Spleen (tissue), 7 donors: ENCODE measurements around the gene ARHGAP24.
"Not testable (repeated sequence)": the region's sequence is repeated elsewhere in the genome, so short reads cannot be mapped to it uniquely, and the experiment has no call there.

Experiments
- CTCF ChIP-seq, 11 experiments: fragments of 200-600 bp in 7 of 11; fragments of 450-650 bp in 4 of 11; sonication (generic) in 4 of 11; IDR thresholded peaks in 8 of 11; conservative IDR thresholded peaks in 3 of 11; 1 replicate in 7 of 11; 2 replicates in 4 of 11; pipeline versions ENCODE4 v1.4.0 to v1.8.0; 2016 to 2021; ENCODE audit warnings: antibody characterized with exemption in 11 of 11, inconsistent platforms in 4 of 11, mild to moderate bottlenecking in 1 of 11
- POLR2A ChIP-seq, 3 donors: fragments of 450-650 bp; IDR thresholded peaks; one replicate each; pipeline ENCODE4 v1.5.1; 2017; ENCODE audit warnings: antibody characterized with exemption in 3 of 3, mild to moderate bottlenecking in 1 of 3
- POLR2AphosphoS5 ChIP-seq, 3 donors: sonication (generic); formaldehyde crosslinking; IDR thresholded peaks; one replicate each; pipeline ENCODE4 v1.5.1; 2017; ENCODE audit warnings: antibody characterized with exemption in 3 of 3
- donor health status: DM: no; HTN: no; CAD: no; lungs with moderate emphysema.
- donor health status: DM: no; HTN: no; CAD: no.
- donor health status: DM: no; HTN: no; CAD: no.

- TF ChIP-seq CTCF (IDR thresholded peaks at IDR 0.05 in 8 of 11, conservative IDR thresholded peaks at IDR 0.05 in 3 of 11); POLR2A (IDR thresholded peaks at IDR 0.05); POLR2AphosphoS5 (IDR thresholded peaks at IDR 0.05): not testable (repeated sequence)
Measured at GRCh38 chr4:85902647-85903046, 427.7 kb downstream of the ARHGAP24 start.
